Loucy (cell line): ENCODE data around the gene DGAT2.

Experiments used
- H2AFZ ChIP-seq: fragments of 200-600 bp; sonication (generic); 2 replicates; pipeline ENCODE4 v1.6.0; 2016; ENCODE audit warnings: antibody characterized with exemption, mild to moderate bottlenecking, low read length, moderate library complexity
- H3F3A ChIP-seq: fragments of 200-600 bp; 2 replicates; pipeline ENCODE4 v1.6.0; 2016; ENCODE audit warnings: antibody characterized with exemption, low read depth, mild to moderate bottlenecking
- H3K27me3 ChIP-seq: fragments of 200-600 bp; sonication (generic); 2 replicates; pipeline ENCODE4 v1.6.1; 2014; ENCODE audit warnings: low read length, mild to moderate bottlenecking; ENCODE audit not compliant: insufficient read depth, poor library complexity, severe bottlenecking
- H3K36me3 ChIP-seq: fragments of 200-600 bp; sonication (generic); 2 replicates; pipeline ENCODE4 v1.6.1; 2016; ENCODE audit warnings: low read length; ENCODE audit not compliant: insufficient read depth
- H3K4me1 ChIP-seq: fragments of 200-600 bp; sonication (generic); 2 replicates; pipeline ENCODE4 v1.5.1; 2014; ENCODE audit warnings: low read length, mild to moderate bottlenecking; ENCODE audit not compliant: insufficient read depth, poor library complexity, severe bottlenecking
- H3K4me2 ChIP-seq: fragments of 200-600 bp; sonication (generic); 2 replicates; pipeline ENCODE4 v1.6.0; 2014; ENCODE audit warnings: antibody characterized with exemption, low read length, low read depth, mild to moderate bottlenecking; ENCODE audit not compliant: poor library complexity, severe bottlenecking
- H3K4me3 ChIP-seq: fragments of 200-600 bp; sonication (generic); 2 replicates; pipeline ENCODE4 v1.5.1; 2014; ENCODE audit warnings: low read length, mild to moderate bottlenecking, mixed read lengths; ENCODE audit not compliant: poor library complexity, severe bottlenecking
- H3K79me2 ChIP-seq: fragments of 200-600 bp; sonication (generic); 2 replicates; pipeline ENCODE4 v1.6.1; 2014; ENCODE audit warnings: low read length; ENCODE audit not compliant: insufficient read depth
- H3K9ac ChIP-seq: fragments of 200-600 bp; sonication (generic); 2 replicates; pipeline ENCODE4 v1.6.0; 2014; ENCODE audit warnings: mild to moderate bottlenecking, low read depth, low read length, moderate library complexity; ENCODE audit not compliant: poor library complexity, severe bottlenecking
- H3K9me2 ChIP-seq: fragments of 200-600 bp; sonication (generic); replicated peaks from 2 replicates; pipeline ENCODE4 v1.6.1; 2016; ENCODE audit warnings: low read depth, low read length, mixed read lengths
- H3K9me3 ChIP-seq: fragments of 200-600 bp; sonication (generic); 2 replicates; pipeline ENCODE4 v1.6.1; 2014; ENCODE audit warnings: mild to moderate bottlenecking, antibody characterized with exemption, low read length, low read depth; ENCODE audit not compliant: insufficient read depth
- H4K20me1 ChIP-seq: fragments of 200-600 bp; sonication (generic); 2 replicates; pipeline ENCODE4 v1.6.0; 2014; ENCODE audit warnings: antibody characterized with exemption, low read length, mild to moderate bottlenecking; ENCODE audit not compliant: insufficient read depth, poor library complexity, severe bottlenecking
- EZH2phosphoT487 ChIP-seq: fragments of 200-600 bp; IDR thresholded peaks from 2 replicates; pipeline ENCODE4 v1.6.1; 2018; ENCODE audit warnings: antibody characterized with exemption, mild to moderate bottlenecking, moderate library complexity, borderline replicate concordance
- TF ChIP-seq, protein P1 (sequence below): fragments of 200-600 bp; sonication (generic); conservative IDR thresholded peaks from 2 replicates; pipeline ENCODE4 v1.5.1; 2014; ENCODE audit warnings: mild to moderate bottlenecking, antibody characterized with exemption, low read length

DGAT2 gene

DNA sequence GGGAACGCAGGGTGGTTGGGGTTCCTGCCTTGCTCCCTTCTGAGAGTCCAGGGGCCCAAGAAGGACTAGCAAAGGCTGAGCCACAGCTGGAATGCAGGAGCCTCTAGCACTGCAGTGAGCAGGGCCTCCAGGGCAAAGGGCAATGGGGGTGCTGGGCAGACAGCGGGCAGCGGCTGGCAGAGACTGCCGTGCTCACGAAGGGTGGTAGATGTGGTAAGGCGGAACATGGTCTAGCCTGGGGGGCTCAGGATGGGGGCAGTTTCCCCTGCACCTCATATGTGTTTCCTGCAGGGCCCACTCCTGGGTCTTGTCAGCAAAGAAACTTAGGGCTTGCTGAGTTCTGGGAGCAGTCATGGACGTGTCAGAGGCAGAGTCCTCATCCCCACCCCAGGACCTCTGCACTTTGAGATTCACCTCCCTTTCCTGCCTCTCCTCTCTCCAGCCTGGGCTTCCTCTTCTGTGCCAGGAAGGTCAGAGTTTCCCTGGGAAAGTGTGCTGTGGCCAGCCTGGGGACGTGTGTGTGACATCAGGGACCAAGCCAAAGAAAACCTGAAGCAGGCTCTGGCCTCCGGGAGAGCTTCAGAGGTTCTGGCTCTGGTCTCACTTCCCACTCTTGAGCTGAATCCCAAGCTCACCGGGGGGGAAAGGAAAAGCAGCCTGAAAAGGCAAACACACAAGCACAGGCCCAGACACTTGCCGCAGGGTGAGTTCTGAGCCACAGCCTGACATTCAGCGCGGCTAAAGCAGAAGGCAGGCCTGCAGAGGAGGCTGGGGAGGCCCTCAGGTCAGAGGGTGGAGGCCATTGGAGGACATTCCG, 46.5 kb upstream of the DGAT2 start:
- no peaks in the 10 kb centered on the region for H3K9me2 ChIP-seq
- no peaks in the 10 kb centered on the region for H3K9me3 ChIP-seq
- no peaks in the 10 kb centered on the region for H3K4me1 ChIP-seq
- no peaks in the 10 kb centered on the region for H3F3A ChIP-seq
- H2AFZ ChIP-seq = no peak overlapping the region; the same call in 1 of the 2 replicates
- peaks cover 4% of the 10 kb centered on the region for H3K27me3 ChIP-seq
- no peak overlapping the region for H3K4me3 ChIP-seq
- no peaks in the 10 kb centered on the region for H3K79me2 ChIP-seq
- H3K36me3 ChIP-seq = no peaks in the 10 kb centered on the region
- no peak for TF ChIP-seq EZH2phosphoT487
- TF ChIP-seq, protein P1, sequence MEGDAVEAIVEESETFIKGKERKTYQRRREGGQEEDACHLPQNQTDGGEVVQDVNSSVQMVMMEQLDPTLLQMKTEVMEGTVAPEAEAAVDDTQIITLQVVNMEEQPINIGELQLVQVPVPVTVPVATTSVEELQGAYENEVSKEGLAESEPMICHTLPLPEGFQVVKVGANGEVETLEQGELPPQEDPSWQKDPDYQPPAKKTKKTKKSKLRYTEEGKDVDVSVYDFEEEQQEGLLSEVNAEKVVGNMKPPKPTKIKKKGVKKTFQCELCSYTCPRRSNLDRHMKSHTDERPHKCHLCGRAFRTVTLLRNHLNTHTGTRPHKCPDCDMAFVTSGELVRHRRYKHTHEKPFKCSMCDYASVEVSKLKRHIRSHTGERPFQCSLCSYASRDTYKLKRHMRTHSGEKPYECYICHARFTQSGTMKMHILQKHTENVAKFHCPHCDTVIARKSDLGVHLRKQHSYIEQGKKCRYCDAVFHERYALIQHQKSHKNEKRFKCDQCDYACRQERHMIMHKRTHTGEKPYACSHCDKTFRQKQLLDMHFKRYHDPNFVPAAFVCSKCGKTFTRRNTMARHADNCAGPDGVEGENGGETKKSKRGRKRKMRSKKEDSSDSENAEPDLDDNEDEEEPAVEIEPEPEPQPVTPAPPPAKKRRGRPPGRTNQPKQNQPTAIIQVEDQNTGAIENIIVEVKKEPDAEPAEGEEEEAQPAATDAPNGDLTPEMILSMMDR = no peak
- H4K20me1 ChIP-seq = no peaks in the 10 kb centered on the region
- no peak overlapping the region for H3K9ac ChIP-seq
- no peak overlapping the region for H3K4me2 ChIP-seq

DNA sequence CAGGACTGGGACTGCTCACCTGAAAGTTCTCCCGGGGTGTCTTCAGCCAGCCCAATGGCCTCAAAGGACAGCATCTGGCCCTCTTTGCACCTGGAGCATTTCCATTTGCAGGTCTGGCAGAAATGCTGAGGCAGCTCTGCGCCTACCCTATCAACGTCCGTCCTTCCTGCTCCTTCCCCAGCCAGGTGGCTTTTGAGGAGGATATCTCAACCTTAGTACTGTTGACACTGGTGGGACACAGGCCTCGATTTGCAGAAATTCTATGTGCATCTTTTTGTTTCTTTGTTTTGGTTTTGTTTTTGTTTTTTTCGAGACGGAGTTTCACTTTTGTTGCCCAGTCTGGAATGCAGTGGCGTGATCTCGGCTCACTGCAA, 45.9 kb upstream of the DGAT2 start:
- Histone ChIP-seq H3K27me3 (peaks cover 4% of the 10 kb centered on the region), H3F3A (no peaks in the 10 kb centered on the region), H3K9ac (no peak overlapping the region), H2AFZ (no peak overlapping the region; the same call in 1 of the 2 replicates), H3K9me3 (no peaks in the 10 kb centered on the region), H3K4me3 (no peak overlapping the region), H3K9me2 (no peaks in the 10 kb centered on the region), H3K4me1 (no peaks in the 10 kb centered on the region), H3K36me3 (no peaks in the 10 kb centered on the region), H3K79me2 (no peaks in the 10 kb centered on the region), H3K4me2 (no peak overlapping the region), H4K20me1 (no peaks in the 10 kb centered on the region)
- TF ChIP-seq EZH2phosphoT487 = no peak

DNA sequence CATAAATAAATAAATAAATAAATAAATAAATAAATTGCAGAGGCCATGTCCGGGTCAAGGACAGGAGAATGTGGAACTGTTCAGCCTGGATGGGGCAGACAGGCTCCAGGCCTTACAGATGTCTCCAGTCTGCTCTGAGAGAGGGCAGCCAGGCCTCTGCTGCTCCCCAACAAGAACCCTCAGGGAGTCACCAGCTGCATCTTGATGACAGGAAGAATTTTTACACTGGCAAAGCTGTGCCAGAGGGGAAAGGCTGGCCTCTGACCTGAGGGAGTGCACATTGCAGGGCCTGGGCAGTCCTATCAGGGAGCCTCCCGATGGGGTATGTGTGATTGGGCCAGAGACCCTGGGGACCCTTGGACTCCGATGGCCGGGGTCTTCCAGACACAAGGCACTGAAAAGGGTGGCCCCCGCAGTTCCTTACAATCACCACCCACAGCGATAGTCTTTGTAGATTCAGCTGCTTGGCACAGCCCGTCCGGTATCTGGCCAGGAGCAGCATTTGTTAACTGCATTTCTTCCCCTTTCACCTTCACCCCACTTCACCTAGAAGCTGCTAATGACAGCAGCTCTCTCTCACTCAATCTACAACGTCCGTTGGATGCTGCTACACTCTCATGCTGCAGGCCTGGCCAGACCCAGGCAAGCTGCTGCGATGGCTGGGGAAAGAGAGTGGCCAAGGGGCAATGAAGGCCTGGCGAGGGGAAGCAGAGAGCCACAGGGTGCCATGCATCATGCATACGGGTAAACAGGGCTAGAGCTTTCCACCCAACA, 42.8 kb upstream of the DGAT2 start:
- Histone ChIP-seq H4K20me1 (no peaks in the 10 kb centered on the region), H3K36me3 (no peaks in the 10 kb centered on the region)
- TF ChIP-seq, protein P1 = no peak
- TF ChIP-seq EZH2phosphoT487 = no peak

More for the DNA sequence above, 42.8 kb upstream of the DGAT2 start:
- H2AFZ ChIP-seq = no peak overlapping the region
- no peaks in the 10 kb centered on the region for H3K9me2 ChIP-seq
- no peak overlapping the region for H3K9ac ChIP-seq
- H3K4me1 ChIP-seq = no peaks in the 10 kb centered on the region
- H3K27me3 ChIP-seq = no peaks in the 10 kb centered on the region
- H3K4me2 ChIP-seq = no peak overlapping the region
- H3K79me2 ChIP-seq = no peaks in the 10 kb centered on the region
- no peak overlapping the region for H3K4me3 ChIP-seq
- no peaks in the 10 kb centered on the region for H3F3A ChIP-seq
- H3K9me3 ChIP-seq = no peaks in the 10 kb centered on the region
